AG08396 (cell line): ENCODE data around the gene CUL3.

ENCODE experiments used
- DNase-seq: peaks from one replicate; pipeline ENCODE4 v3.0.0; 2012; ENCODE audit warnings: low spot score, mixed read lengths

Gene CUL3

DNA sequence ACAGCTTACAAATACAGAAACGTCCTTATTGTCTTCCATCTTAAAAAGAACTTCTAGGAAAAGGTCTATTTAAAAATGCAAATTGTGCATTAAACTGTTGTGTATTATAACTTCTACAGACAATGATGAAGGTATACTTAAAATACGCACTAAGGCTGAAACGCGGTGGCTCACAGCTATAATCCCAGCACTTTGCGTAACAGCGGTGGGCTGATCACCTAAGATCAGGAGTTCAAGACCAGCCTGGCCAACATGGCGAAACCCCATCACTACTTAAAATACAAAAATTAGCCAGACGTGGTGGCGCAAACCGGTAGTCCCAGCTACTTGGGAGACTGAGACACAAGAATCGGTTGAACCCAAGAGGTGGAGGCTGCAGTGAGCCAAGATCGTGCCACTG is 4.9 kb downstream of the CUL3 start:
- DNase-seq, result no peak

DNA sequence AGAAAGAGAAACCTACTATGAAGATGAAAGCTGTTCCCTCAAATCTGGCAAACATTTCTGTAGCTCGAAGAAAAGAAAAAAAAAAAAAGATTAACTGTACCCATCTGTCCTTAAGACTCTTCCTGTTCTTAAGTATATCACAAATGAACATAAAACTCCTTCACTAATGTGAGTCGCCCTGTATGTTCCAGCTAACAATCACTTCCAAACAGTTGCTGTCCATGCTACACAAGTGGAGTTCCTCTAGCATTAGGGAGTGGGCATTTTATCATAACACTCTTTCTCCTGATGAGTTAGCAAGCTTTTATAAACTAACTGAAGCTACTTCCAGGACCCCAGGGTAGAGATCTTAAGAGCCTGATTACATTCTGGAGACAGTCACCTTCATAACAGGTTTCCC is 5.8 kb downstream of the CUL3 start:
- no peak for DNase-seq

DNA sequence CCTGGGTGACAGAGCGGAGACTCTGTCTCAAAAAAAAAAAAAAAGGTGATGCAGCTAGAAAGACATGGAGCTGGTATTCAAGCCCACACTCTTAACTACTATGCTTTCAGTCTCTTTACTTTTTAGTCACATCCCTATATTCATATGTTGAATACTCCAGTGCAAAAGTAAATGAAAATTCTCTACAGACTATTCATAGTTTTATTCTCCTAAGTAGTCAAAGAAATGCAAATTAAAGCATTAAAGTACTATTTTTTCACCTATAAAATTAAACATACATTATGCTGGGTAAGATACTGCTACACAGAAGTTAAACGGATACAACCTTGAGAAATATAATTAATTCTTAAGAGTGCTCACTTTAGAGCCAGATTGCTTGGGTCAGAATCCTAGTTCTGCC is 7.6 kb downstream of the CUL3 start:
- DNase-seq, result no peak

DNA sequence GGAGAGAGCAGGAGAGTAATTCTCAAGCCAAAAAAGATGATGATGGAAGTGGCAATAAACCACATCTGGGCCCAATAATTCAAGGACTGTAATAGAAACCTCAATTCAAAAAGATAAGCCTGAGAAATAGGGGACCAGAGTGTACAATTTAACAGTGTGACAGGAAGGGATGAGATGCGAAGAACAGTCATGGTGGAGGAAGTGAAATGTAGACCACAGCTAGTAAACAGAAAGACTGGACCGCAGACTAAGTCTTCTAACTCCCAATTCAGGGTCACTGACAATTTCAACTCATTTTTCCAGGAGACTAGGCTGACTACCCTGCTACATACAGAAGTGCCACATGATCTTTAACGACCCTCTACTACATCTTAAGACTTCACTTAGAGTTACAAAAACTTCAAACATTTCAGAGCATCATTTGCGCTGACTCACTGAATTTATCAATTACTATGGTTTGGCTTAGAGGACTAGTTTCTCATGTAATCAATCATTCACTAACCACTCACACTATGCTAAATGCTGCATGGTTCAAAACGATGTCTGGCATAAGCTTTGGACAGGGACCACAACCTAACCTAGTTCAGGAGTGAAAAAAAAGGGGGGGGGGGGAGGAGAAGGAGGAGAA is 9.0 kb downstream of the CUL3 start:
- DNase-seq, result no peak

DNA sequence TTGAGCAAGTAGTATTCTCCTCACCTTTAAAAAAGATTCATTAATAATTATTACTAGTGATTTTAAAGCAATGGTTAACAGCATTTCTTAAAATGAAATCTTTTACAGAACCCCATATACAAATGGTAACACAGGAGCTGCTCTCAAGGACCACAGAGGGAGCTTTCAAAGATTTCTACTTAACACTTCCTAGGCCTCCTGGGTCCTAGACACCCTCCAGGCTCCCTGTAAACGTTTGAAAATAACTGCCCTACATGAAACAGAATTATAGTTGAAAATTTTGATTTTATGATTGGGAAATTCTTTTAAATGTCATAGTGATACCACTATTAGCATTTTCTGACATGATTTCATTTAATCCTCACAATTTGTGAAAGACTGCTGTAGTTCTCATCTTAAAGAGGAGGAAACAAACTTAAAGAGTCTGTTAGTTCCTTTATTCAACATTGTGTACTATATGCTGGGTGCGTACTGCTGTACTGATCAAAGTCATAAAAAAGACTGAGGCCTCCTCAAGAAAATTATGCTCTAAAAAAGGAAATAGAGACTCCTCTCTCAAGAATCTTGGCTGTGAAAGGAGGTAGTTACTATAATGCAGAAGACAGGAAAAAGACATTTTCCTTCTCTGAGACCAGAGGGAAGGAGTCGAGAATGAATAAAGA is 10.6 kb downstream of the CUL3 start:
- DNase-seq, result no peak

DNA sequence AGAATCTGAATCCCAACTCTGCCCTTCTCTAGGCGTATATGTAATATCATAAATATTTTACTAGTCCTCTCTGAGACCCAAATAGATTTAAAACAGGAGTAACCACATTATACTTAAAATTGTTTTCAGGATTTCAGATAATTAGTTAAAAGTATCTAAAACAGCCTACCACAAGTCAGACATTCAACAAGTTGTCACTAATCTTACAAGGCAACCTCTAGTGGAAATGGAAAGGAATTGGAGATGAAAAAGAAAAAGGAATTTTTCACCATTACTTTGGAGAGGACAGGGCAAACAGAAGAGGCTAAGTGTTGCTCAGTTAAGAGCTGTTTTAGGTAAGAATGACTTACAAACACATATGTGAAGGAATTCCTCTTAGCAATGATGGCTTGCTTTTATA is 11.4 kb downstream of the CUL3 start:
- no peak for DNase-seq

DNA sequence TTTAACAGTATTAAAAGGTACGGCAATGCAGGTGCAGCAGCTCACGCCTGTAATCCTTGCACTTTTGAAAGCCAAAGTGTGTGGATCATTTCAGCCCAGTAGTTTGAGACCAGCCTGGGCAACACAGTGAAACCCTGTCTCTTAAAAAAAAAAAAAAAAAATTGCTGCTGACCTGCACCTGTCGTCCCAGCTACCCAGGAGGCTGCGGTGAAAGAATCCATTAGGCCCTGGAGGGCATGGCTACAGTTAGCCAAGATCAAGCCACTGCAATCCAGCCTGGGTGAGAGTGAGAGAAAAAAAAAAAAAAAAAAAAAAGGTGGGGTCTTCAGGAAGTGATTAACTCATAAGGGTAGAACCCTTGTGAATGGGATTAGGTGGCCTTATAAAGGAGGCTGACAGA is 12.8 kb downstream of the CUL3 start:
- no peak for DNase-seq

DNA sequence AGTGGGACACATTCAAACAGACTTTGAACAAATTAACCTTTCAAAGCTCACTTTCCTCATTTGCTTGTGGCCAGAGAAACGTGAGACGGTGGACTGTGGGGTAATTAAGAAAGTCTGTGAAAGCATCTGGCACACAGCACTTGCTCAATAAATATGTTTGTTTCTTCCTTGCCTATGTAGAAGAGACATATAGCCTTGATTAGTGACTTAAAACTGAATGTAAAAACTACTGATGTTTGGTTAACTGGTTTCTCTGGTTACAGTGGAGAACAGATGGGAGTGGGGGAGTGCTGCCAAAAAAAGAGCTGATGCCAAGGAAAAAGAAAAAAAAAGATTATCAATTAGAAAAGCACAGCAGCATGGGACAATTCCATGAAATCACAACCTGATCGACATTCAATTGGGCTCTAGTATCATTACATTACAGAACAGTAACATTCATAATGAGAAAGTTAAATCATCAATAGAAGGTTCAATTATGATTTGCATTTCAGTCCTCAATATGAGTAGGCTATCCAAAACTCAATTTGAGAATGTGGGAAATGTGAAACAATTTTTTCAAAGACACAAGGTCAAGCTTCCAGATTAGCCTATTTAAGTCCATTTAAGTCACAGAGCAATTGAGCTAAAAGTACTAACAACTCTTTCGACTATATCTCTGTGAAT is 14.7 kb downstream of the CUL3 start:
- no peak for DNase-seq

DNA sequence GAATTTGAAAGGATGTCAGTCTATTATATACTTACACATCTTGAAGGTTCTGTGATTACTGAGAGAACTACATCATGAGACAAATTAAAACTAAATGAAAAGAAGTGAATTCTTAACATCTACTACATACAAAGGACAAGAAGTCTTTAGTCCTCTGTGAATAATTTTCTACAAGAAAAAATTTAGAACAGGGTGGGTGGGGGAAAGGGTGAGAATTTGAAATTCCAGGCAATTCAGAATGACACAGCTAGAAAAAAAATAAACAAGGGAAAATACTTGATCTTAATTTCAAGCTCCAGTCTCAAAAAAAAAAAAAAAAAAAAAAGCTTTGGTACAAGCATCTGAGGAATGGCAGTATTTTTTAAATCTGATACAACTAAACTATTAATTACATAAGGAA is 15.5 kb downstream of the CUL3 start:
- DNase-seq, result no peak

DNA sequence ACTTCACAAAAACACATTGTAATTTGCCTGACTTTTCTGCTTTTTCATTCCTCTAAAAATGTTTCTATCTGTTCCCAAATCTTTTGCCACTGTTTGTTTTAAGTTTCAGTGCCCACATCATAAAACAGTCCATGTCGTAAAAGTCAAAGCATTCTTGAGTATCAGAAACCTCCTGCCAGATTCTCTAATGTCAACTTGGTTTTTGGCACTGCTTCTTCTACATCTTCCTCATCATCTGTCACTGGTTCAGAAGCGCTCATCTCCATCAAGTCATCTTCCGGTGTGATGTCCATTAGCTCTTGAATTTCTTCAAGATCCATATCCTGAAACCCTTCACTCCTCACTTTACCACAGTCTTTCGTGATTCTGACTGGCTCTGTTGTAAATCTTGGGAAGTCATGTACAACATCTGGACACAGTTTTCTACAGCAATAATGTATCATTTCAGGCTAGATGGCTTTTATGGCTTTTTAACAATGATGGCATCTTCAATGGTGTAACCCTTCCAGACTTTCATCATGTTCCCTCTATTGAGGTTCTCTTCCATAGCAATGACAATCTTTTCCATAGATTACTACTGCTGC is 19.6 kb downstream of the CUL3 start:
- no peak for DNase-seq

DNA sequence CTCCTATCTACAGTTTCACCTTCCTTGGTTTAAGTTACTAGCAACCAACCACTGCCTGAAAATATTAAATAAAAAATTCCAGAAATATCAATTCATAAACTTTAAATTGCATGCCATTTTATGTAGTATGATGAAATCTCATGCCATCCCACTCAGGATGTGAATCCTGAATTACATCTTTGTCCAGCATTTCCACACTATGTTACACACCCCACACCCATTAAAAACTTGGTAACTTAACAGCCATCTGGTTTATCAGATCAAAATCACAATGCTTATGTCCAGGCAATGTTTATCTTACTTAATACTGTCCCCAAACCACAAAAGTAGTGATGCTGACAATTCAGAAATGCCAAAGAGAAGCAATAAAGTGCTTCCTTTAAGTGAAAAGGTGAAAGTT is 21.6 kb downstream of the CUL3 start:
- DNase-seq, result no peak

DNA sequence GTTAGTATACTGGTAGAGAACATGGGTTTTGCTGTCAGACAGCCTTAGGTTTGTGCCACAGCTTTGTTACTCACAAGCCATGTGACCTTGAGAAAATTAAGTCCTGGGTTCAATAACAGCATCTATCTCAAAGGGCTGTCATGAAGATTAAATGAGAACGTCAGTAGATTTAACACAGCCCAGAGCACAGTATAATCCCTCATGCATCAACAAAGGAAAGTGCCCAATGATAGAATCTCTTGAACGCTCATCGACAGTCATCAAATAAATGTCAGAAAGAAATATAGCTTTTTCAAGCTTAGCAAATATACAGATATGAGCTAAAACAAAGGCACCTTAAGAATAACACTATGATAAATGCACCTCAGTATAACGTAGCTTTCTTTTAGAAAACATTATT is 22.3 kb downstream of the CUL3 start:
- DNase-seq, result no peak

DNA sequence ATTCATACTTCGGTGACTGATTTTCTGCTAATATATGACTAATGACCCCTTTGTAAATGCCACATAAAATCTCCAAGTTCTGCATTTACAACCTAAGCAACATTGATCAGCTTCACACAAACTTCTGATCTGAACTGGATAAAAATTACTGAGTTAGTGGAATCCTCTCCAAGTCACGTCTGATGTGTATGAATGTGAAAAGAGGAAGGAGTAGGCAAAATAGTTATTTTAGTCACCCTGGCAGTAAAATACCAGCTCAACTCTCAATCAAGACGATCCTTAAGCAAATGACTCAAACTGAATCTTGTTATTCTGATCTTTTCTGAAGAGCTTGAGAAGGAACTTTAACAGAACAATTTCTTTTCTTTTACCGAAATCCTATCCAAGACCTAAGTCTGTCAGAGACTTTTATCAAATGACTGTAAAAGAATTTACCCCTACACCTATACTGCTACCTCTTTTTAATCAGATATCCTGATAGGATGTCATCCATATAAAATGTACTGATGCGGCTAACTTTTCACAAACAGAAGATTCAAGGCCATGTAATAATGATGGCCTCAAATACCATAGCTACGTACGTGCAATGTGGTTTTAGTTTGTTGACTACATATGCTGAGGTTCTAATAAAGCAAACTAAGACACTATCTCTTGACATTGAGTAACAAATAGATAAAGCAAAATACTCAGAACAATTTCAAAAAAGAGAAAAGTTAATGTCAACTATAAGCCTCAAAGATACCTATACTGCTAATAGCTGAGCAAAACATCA is 23.7 kb downstream of the CUL3 start:
- no peak for DNase-seq

DNA sequence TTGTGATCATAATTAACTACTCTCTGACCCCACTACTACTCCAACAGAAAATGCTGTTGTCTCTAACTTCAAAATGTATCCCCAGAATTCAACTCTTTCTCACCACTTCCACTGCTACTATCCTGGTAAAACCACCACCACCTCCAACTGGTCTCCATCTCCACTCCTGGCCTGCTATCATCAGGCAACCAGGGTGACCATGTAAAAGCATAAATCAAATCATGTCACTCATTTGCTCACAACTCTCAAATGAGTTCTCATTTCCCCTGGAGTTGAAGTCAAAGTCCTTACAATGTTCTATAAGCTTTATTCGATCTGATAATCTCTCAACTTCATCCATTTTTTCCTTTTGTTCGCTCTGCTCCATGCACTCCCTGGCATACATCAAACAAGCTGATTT is 24.6 kb downstream of the CUL3 start:
- no peak for DNase-seq

DNA sequence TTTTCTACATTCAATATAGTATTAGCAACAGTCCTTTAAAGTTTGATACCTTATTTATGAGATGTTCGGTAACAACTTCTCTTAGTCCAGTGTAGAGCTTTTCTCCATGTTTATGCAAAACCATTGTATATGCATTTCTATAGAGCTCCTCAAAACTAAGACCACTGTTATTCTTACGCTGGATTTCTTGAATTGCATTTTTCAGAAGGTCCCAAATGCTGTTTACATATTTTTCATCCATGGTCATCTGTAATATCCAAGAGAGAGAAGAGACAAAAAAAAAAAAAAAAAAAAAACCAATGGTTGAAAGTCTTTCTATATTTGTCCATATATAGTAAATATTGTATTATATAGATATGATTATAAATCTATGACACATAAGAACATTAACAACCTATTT is 27.6 kb downstream of the CUL3 start:
- DNase-seq, result no peak

DNA sequence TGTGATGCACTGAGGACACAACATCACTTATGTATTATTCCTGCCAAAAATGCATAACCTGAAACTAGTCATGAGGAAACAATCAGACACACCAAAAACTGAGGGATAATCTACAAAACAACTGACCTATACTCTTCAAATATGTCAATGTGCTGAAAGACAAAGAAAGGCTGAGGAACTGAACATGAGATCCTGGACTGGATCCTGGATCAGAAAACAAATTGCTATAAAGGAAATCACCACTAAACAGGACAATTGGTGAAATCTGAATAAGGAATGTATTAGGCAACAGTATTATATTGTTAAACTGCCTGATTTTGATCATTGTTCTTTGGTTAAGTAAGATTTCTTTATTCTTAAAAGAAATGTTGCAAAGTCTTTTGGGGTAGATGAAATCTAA is 28.8 kb downstream of the CUL3 start:
- DNase-seq, result no peak

DNA sequence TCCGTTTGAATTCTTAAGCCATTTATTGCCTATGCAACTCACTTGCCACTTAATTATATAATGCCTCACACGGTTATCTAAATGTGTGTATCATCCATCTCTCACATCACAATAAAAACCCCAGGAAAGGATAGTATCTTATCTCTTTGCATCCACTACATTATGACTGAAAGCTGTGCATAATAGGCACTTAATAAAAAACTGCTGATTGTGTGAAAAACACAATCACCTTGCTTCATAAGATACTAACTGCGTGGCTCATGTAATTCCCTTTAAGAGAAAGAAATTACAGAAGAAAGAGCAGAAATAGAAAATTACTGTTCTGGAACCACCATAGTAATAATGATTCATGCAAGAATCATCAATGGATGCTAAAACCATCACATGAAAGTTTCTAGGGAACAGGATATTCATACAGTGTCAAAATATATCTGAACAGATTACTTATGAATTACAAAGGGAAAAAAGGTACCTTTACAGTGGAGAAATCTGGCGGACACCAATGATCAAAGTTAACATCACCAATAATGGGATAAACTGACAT is 29.3 kb downstream of the CUL3 start:
- no peak for DNase-seq

DNA sequence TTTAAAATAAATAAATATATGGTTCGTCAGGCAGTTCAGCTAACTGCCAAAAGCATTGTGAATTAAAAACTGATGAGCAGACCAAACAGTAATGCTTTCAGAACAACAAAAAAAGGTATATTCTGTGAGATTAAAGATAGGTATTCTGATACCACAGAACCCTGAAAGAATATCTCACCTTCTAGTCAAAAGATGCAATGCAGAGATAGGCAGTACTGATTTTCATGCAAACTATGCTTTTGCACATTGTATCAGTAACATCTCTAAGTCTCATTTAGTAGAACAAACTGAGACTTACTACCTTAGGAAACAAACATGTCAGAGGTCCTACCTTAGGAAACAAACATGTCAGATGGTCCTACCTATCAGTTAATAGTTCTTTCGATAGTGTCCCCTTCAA is 32.4 kb downstream of the CUL3 start:
- DNase-seq, result no peak

DNA sequence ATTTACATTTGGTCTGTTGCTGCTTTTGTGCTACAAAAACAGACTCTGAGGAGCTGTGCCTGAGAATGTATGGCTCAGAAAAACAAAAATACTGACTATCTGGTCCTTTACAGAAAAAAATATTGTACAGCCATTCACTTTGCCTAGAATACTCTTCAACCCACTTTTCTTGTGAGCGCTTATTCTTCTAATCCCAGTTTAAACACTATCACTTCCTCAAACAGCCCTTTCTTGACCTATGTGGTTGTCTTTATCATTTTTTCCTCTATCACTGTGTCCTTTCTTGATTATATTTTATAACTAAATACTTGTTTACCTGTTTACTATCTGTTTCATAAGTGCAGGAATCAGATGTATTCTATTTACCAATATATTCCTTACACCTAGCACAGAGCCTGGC is 33.5 kb downstream of the CUL3 start:
- no peak for DNase-seq

DNA sequence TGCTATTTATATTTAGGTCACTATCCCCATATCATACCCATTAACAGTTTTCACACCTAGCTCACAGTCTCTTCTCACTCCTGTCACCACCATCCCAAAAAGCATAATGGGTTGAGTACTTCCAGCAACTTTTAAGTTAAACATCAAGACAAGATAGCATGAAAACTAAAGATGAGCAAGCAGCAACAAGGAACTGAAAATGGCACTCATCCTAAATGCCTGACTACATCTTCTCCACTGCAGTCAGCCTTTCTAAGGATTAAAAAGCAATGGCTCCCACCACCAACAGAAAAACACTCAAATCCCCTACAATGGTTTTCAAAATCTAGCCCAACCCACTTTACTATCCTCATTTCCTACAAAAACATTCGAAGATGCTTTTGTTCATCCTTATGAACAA is 38.2 kb downstream of the CUL3 start:
- DNase-seq, result no peak

DNA sequence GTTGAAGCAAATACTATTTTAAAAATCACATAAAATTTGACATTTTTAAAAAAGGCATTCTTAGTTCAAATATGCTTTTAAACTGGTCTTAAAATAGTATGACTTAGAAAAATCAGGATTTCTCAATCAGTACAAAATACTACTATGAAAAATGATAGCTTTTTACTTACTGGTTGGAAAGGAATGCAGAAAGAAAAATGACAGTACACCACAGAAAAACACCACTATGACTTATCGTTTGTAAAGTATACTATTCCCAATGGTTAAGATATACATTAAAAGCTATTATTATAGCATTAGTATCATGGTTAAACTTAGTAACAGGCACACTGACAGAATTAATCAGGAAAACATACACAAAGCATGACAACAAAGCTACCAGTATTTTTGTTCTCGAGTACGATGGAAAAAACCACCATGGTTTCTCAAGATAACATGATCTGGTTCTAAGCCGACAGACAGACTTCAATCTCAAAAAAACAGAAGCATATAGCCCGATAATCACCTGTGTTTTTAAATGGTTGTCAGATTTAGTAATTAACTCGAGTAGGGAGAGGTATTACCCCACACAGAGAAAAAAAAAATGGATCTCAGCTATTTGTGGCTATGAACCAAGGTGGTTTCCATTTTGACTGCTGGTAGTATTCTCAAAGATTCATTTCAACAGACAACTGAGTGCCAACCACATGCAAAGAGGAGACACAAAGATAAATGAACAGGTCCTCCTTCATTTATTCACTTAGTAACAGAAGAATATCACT is 39.1 kb downstream of the CUL3 start:
- DNase-seq, result peak; percentile 7

DNA sequence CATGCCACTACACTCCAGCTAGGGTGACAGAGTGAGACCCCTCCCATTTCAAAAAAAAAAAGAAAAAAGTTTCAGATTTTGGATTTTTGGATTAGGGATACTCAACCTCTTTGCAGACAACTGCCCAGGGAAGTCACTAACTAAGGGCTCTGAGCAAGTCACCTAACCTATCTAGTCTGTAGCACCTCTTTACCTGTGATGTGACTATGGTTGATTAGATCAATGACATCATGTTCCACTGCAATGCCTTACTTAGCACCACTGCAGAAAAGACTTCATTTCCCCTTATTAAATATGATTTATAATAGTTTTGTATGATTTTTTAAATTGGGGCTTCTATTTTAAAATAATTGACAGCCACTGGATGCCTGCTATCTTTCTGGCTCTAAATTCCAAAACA is 41.2 kb downstream of the CUL3 start:
- DNase-seq, result no peak
